IPS-NIHi11 (cell line): ENCODE data around the gene CDKN1A.
"Not testable (repeated sequence)": the region's sequence is repeated elsewhere in the genome, so short reads cannot be mapped to it uniquely, and the experiment has no call there.

Experiments used
- DNase-seq: peaks from one replicate; pipeline ENCODE4 v3.0.0; 2012; ENCODE audit warnings: mixed read lengths, low spot score

The CDKN1A gene

DNA sequence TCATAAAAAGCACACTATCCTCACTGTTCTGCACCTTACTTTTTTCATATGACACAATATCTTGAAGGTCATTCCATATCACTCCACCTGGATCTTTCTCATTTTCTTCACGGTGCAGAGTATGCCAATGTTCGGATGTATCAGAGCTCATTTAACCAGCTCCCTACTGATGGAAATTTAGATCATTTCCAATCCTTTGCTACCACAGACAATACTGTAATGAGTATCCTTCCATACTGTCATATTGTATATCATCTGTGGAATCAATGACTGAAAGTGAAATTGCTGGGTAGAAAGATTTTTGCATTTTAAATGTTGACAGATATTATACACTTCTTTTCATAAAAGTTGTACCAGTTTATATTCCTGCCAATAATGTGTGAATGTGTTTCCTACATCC lies 16.9 kb downstream of the CDKN1A start:
- DNase-seq, result no peak

DNA sequence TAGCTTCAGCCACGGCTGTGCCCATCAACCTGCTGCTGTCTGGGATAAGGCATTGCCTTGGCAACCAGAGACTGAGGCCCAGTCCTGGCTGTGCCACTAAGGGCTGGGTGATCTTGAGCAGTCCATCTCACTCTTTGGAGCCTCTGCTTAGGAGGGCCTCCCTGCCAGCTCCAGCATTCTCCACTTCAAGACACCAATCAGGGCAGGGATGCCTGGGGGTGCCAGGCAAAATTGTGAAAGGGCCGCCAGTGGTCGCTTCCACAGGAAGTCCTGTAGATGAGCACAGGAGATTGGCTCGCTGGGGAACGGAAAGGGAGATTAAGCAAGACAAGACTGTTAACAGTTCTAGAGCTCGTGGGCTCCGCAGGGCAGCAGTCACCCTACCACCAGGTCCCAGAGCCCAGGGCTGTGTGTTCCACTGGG lies 19.0 kb downstream of the CDKN1A start, which contains the start of gene RAB44:
Gene RAB44, plus strand, starts transcription at position 346 of the 423 bp plus-strand sequence. CDS start 6,410 bp downstream, outside the sequence.
- no peak for DNase-seq

DNA sequence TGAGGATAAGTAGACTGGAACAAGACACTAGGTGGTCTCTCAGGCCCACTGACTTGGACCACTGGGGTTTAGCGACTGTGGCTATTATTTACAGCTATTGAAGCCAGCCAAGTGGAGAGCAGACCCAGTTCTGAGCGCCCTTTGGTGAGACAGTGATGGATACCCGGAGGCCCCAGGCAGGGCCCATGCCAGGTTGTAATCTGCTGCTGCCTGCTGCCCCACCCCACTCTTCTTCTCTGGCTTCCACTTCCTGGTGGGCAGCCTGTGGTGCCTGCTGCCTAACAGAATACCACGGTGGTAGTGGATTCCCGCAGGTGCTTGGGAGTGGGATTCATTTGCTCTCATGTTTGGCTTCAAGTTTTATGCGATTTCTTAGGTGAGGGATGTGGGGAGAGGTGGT lies 19.7 kb downstream of the CDKN1A start:
- no peak for DNase-seq

DNA sequence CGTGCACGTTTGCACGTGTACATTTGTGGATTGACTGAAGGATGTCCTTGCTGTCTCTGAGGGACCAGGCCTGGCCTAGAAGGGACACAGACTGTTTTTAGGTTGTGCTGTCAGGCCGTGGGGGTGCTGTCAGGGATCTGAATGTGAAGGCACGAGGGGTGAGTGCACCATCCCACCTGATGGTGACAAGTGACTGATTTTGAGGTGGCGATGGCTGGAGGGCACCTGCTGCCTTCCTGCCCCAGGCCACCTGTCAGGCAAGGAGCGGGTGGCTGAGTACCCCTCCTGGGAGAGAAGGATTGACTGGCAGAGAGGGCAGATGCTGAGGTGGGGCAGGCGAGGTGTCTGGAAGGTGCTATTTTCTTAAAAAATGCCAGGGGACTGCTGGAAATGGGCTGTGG lies 20.4 kb downstream of the CDKN1A start:
- DNase-seq, result no peak

DNA sequence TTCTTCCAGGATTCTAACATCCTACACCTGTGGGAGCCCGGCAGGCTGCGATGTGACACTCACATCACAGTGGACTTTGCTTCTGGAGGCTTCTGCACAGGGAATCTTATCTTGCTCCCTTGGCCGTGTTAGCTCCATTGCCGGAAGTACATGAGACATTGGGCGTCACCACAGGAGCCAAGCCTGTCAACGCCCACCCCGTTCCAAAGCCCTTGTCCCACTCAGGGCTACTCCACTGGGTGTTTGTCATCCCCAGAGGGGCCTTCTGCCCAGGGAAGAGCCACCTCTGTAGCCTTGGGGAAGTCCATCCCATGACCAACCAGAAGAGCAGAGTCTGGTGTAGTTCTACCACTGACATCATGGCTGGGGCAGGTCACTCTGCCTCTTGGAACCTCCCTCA lies 20.8 kb downstream of the CDKN1A start:
- no peak for DNase-seq

DNA sequence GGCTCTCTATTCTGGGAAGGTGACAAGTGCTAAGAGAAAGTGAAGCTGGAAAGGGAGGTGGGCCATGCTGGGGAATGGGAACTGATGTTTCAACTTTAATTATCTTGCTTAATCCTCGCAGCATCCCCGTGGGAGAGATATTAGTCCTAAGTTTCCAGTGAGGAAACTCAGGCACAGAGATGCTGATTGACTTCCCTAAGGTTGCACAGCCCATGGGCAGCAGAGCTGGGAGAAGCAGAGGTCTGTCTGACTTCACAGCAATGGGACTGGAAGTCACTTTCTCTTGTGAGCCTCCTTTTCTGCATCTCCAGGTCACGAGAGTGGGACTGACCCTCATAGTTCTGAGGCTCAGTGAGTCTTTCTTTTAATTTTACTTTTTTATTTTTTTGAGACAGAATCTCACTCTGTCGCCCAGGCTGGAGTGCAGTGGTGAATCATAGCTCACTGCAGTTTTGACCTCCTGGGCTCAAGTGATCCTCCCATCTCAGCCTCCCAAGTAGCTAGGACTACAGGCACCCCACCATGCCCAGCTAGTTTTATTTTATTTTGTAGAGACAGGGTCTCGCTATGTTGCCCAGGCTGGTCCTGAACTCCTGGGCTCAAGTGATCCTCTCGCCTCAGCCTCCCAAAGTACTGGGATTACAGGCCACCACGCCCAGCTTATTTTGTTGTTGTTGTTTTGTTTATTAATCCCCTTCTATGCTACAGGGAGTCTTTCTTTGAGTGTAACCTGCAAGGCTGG lies 21.7 kb downstream of the CDKN1A start:
- no peak for DNase-seq

DNA sequence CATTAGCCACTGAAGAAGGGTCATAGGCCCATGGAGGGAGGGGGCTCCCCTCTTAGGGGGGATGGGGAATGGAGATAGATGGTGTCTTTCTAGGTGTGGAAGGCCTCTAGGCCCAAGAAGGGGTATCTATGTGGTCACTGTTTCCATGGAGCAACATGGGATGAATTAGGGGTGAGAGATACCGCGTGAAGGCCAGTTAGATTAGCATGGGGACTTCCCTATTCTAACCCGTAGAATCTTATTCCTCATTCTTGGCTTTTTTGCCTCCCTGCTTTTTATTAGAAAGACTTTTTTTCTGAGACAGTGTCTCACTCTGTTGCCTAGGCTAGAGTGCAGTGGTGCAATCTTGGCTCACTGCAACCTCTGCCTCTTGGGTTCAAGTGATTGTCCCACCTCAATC lies 22.3 kb downstream of the CDKN1A start:
- no peak for DNase-seq

DNA sequence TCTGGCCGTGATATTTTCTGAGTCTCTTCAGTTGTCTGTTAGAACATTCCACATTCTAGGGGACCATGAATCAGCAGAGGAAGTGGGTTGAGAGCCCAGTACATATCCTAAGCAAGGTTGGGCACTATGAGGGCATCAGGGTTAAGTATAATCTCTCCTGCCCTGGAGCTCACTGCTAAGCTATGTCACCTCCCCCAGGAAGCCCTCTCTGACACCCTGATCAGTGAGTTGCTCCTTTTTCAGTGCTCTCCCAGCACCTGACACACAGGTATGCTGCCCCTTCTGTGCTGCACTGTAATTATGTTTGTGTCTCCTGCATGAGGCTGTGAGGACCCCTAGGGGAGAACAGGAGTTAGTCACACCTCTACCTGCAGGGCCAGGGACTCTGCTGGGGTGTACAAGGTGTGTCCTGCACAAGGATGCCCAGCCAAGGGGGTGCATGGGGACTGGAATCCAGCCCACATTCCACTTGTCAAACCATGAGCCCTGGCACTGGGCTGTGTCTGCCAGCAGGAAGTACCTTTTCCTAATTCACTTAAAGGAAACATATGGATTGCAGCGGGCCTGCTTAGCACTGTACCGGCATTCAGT lies 23.0 kb downstream of the CDKN1A start:
- peak; percentile 64 for DNase-seq

DNA sequence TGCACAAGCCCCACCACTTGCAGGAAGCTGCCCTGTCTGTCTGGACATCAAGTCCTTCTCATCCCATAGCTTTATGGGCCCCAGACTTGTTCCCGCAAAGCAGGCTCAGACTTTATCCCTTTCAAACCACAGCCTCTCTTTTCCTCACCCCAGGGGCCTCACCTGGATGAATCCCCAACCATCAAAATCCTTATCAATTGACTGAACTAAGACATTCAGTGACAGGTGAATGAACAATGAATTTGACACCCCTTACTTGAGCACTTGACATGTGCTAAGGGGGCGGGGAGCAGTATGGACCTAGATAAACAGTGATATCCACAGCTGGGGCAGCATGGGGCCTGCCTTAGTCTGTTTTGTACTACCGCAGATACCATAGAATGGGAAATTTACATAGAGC lies 24.1 kb downstream of the CDKN1A start:
- DNase-seq, result no peak

DNA sequence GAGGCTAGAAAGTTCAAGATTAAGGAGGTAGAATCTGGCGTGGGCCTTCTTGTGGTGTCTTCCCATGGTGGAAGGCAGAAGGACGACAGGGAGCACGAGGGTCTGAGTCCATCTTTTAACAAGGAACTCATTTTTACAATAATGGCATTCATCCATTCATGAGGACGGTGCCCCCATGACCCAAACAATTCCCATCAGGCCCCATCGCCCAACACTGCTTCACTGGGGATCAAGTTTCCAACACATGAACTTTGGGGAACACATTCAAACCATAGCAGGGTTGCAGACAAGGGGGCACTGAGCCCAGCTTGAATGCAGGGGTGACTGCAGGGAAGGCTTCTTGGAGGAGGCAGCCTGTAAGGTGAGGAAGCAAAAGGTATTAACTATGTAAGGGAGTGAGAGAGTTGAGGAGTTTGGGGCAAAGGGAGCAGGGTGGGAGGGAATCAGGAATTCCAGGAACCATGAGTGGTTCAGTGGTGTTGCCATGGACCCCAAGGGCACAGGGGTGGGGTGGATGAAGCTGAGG lies 24.6 kb downstream of the CDKN1A start:
- DNase-seq, result no peak

DNA sequence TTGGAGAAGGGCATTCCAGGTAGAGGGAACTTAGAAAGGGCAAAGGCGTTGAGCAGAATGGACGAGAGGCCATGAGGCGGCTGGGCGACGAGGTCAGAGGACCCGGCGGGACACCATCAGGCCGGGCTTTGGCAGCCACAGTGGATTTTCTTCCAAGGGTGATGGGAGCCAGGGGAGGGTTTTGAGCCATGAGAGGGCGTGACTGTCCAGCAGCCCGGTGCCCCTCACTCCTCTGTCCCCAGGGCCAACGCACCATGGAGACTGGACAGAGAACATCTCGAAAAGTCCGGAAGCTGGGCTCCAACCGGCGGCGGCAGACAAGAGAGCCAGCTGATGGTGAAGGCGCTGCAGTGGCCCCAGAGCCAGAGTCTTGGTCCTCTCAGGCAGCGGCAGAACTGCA lies 25.5 kb downstream of the CDKN1A start:
- no peak for DNase-seq

DNA sequence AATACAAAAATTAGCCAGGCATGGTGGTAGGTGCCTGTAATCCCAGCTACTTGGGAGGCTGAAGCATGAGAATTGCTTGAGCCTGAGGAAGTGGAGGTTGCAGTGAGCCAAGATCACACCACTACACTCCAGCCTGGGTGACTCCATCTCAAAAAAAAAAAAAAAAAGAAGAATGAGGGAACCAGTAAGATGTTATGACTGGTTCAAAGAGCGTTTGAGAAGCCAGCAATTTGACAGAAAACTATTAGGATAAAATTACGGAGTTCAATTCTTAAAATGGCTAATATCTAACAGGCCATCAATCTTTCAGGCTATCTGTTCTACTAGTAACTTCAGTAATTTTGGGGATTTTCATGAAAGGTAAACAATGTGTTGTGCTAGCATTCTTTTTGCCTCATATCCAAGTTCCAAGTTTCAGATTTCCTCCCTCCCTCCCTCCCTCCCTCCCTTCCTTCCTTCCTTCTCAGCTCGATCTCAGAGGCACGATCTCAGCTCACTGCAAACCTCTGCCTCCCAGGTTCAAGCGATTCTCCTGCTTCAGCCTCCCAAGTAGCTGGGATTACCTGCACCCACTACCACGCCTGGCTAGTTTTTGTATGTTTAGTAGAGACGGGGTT lies 26.6 kb downstream of the CDKN1A start:
- DNase-seq, result not testable (repeated sequence)

DNA sequence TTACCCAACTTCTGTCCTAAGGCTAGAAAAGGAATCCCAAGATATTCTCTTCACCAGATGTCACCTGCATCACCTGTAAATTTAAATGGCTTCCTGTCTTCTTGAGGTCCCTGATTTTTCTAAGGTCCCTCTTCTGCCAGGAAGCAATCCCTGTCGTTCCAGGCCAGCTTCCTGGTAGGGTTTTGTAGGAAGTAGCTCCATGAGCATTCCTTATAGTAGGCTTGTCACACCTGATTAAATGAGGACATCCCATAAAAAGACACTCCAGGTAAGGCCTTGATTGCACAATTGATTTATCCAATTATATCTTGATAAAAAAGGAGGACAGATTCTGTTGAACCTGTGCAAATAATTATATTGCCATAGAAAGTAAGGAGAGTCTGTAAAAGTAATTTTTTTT lies 27.8 kb downstream of the CDKN1A start:
- DNase-seq, result no peak

DNA sequence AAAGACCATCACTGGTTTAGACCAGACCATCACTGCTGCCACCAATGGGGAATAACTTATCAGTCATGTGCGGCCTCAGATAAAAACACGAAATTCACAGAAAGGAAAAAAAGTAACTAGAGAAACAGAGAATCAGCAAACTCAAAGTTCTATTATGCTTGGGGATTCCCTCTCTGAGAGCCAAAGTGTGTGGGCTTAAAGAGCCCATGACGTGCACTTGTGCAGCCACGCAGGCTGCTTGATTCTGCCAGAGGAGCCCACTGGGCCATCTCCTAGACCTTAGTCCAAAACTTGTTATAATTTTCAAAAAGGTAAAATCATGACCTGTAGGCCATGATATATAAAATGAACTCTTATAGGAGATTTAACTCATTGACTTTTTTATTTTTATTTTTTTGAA lies 34.3 kb downstream of the CDKN1A start:
- no peak for DNase-seq

DNA sequence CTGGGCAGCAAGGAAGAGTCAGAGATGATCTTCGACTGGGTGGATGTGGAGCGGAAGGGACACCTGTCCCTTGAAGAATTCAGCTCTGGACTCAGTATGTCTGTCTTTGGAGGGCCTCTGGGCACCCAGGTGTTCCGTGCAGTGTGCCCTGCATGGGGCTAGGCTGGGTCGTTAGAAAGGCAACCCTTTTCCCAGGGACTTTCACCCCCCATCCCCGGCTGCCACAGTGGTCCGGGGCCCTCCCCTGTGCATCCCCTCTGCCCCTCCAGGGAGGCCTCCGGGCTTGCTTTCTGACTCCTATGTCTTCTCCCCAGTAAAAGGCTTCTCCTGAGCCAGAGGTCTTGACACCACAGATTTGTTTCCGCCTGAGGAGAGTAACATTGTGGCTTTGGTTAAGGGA lies 35.3 kb downstream of the CDKN1A start:
- no peak for DNase-seq

DNA sequence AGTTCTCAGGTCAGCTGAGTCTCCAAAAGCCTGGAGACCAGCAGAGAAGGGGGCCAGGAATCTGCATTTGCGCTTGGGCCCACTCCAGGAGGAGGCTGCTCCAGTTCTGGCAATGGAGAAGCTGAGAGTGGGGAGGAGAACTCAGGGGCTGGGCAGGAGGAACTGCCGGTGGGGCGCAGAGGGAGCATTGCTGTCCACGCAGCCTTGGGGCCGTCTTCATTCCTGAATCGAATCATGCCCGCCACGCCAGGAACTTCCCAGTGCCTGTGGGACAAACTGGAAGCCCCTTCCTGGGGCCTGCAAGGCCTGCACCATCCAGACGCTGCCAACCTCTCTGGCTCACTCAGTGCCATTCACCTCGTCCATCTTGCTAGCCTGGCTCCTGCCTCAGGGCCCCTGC lies 36.0 kb downstream of the CDKN1A start:
- DNase-seq, result no peak

DNA sequence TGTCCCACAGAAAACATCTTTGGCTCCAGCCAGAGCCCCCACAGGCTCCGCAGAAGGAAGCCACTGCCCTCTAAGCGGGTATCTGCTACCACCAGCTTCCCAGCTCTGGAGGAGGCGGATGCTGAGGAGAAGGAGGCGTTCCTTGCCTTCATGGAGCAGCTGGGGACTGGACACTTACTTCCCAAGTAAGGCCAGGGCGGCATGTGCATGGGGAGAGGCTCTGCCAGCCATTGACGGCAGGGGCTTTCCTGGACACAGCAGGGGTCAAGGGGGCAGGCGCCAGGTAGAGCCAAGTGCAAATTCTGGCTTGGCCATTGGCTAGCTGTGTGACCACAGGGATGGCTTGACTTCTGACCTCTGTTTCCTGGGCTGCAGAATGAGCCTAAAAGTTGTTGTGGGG lies 37.0 kb downstream of the CDKN1A start:
- DNase-seq, result no peak

DNA sequence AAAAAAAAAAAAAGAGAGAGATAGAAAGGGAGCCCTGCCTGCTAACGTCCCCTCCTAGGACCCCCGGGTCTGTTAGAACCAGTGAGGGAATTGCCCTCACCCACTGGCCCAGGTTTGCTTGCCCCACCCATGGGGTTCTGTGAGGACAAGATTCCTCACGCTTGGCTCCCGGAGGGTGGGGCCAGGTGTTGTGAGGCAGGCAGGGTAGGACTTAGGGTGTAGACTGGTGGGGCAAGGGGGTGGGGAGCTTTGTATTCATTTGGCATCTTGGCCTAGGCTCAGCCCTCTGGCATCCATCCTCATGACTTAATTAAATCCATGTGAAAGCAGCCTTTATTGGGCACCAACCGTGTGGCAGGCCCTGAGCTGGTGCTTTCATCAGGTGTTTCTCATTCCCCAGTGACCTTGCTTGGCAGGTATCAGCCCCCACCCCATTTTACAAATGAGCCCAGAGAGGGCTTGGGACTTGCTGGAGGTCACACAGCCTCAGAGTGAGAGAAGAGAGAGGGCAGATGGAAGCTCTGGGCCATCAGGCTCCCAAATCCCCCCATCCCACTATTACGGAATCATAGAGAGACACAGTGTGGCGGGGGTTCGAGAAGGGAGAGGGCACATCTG lies 38.1 kb downstream of the CDKN1A start:
- DNase-seq, result no peak

DNA sequence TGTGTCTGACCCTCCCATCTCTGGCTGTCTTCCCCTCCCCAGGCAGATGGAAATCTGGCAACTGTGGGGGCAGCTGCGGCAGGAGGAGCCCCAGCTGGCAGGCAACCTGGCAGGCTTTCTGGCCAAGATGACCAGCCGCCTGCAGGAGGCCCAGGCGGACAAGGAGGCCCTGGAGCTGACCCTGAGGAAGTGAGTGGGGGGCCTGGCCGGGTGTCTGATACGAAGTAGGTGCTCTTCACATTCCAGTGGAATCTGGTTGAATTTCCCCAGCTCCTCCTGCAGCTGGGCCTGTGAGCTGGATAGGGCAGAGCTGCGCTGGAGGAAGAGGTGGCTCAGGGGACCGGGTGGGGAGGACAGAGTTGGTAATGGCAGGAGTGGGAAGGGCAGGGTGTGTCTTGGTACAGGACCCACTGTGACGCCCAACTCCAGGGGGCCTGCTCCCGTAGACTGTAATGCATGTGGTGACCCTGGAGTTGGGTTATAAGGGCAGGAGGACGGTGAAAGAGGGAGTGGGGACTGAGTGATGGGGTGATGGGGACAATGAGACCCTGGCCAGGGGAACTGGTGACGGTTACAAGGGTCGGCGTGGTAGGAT lies 38.8 kb downstream of the CDKN1A start:
- no peak for DNase-seq

DNA sequence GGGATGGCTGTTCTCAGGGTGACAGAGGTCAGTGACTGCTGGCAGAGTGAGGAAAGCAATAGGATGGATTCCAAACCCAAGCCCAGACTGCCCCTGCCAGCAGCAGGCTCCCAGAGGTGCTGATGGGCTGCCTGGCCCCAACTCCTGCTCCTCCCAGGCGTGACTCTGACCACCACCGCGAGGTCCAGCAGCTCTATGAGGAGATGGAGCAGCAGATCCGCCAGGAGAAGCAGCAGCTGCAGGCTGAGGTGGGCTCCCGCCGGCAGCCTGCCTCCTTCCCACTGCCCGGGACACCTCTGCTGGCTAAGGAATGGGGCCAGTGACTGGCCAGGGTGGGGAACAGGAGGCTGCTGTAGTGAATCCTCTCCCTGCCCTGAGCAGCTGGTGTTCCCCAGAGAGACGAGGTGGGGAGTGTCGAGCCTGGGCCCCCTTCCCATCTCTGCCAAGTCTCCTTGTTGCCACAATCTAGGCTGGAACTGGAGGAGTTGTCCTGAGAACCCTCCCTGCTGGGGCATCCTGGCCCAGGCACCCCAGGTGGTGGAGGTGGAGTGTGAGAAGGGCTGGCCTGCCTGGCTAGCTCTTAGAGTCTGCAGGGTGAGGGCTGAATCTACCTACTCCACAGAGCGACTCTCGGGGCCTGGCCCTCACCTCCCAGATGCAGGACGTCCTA lies 39.5 kb downstream of the CDKN1A start:
- no peak for DNase-seq

DNA sequence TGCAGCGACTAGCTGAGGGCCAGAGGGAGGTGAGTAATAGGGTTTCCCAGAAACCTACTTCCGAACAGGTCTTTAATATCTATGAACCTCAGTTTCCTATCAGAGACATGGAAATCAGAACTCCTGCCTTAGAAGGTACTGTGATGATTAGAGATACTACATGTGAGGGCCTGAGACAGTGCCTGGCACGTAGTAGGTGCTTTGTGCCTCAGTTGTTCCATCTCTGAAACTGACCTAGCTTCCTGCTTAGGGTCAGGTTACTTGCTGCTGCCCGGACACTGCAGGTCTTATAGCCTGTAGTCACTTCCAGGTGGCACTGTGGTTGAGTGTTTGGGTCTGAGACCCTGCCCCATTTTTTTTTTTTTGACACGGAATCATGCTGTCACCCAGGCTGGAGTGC lies 40.0 kb downstream of the CDKN1A start:
- DNase-seq, result no peak

DNA sequence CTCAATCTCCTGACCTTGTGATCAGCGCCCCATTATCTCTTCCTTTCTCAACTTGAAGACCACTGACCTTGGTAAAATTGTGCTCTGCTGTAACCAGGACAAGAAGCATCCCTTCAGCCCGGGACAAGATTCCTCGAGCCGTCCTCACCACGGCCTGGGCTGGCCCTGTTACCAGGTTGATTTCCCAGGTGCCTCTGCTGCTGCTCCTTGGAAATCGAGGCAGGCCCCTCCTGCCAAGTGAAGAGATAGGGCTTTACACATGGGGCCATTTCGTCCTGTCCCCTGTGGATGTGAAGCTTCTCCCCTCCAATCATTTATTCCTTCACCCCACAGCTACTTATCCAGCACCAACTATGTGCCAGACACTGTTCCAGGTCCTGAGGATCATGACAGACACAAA lies 40.6 kb downstream of the CDKN1A start:
- DNase-seq, result no peak
